Measurements from ENCODE around the gene ATXN1. TPM values are rescaled to one million over a fixed set of nuclear protein-coding genes. Genes with fewer than 3 reads are reported as not detected.

The ATXN1 gene
- total and polyA plus RNA-seq, 2 of the 8 experiments (the other 6 are each of a cell fraction or from before 2014, with no cell fraction given) = 1.6 to 4.0 TPM

DNA sequence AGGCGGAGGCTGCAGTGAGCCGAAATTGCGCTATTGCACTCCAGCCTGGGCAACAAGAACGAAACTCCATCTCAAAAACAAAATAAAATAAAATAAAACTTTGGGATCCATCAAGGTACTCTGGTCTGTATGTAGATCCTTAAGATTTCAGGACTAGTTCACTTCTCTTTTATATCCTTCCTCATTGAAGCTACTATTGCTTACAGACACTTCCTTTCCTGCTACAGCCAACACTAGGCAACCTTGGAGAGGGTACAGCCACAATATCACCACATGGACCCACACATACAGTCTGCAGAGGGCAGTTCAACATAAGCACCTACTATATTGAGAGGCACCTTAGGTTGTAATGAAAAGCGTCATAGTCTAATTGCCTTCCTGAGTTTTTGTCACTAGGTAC lies 113.3 kb downstream of the ATXN1 start:
- ChIA-PET POLR2A (ENCODE audit: partially characterized antibody) (no interaction called here), CTCF (ENCODE audit: partially characterized antibody) (interaction anchor here (0.8 to 1.0 kb wide), 2 partner anchors 9 to 72 kb away, joined by 3 read pairs; no protein-coding TSS in a partner anchor)
- H3K14ac ChIP-seq (ENCODE audit: insufficient read length) = no peak overlapping the region
- H4K20me1 ChIP-seq (replicated peaks in 1 of 2; ENCODE audit: control insufficient read depth in 1 of 2, insufficient read depth in 2 of 2, low read length in 2 of 2) = no peaks in the 10 kb centered on the region
- H2BK5ac ChIP-seq (ENCODE audit: low read depth, low read length) = no peak overlapping the region
- no peak overlapping the region for H2BK20ac ChIP-seq (ENCODE audit: low read length)
- no peak overlapping the region for H4K91ac ChIP-seq (replicated peaks; ENCODE audit: insufficient read length, low read length)
- no peaks in the 10 kb centered on the region for H3K4me1 ChIP-seq (replicated peaks in 1 of 4; ENCODE audit: control insufficient read depth in 3 of 4, insufficient read depth in 4 of 4, low read length in 3 of 4)
- no peak overlapping the region for H4K8ac ChIP-seq (ENCODE audit: extremely low read depth, insufficient read depth, low read length)
- no peak overlapping the region for H3K4me3 ChIP-seq (ENCODE audit: extremely low read depth in 1 of 4, insufficient read depth in 2 of 4, low read depth in 3 of 4, low read length in 4 of 4)
- H3K18ac ChIP-seq (ENCODE audit: extremely low read depth, low read length) = no peak overlapping the region
- H3K36me3 ChIP-seq (ENCODE audit: control insufficient read depth in 2 of 4, insufficient read depth in 4 of 4, low read length in 3 of 4) = no peaks in the 10 kb centered on the region; a peak in 1 of 8 replicates
- H3K23ac ChIP-seq (ENCODE audit: insufficient read length) = no peak overlapping the region
- no peak overlapping the region for H3K56ac ChIP-seq (replicated peaks; ENCODE audit: insufficient read length, low read depth, low read length)
- H2BK15ac ChIP-seq (ENCODE audit: low read length) = no peak overlapping the region
- 98% methylated on average over 5 of the region's 5 CpGs; no CpG with 5 or more reads in 1 of the 2 experiments for WGBS, 2 experiments (ENCODE audit: extremely low coverage in 1 of 2, insufficient coverage in 1 of 2, insufficient read length in 1 of 2, insufficient replicate concordance in 2 of 2, low coverage in 1 of 2, low lambda C conversion rate in 2 of 2, missing lambda C conversion rate in 1 of 2)
- no peaks in the 10 kb centered on the region for H3K27me3 ChIP-seq (replicated peaks in 1 of 4; ENCODE audit: control insufficient read depth in 3 of 4, extremely low read depth in 1 of 4, insufficient read depth in 3 of 4, low read length in 3 of 4)
- H4K5ac ChIP-seq (ENCODE audit: insufficient read length, low read depth, low read length) = no peak overlapping the region
- H3K4ac ChIP-seq (replicated peaks; ENCODE audit: insufficient read length, low read depth, low read length) = no peak overlapping the region
- H2AK5ac ChIP-seq (ENCODE audit: low read depth, low read length) = no peak overlapping the region
- no peak overlapping the region for H3K9ac ChIP-seq (replicated peaks in 1 of 4; ENCODE audit: extremely low read depth in 1 of 4, low read depth in 3 of 4, low read length in 3 of 4)
- no peak for FAIRE-seq
- no peaks in the 10 kb centered on the region for H3K9me3 ChIP-seq (ENCODE audit: insufficient read depth in 2 of 2, low read depth in 1 of 2, low read length in 1 of 2)
- H3K27ac ChIP-seq (ENCODE audit: low read depth, low read length) = no peak overlapping the region
- no peak overlapping the region for H3K4me2 ChIP-seq (ENCODE audit: insufficient read depth in 1 of 2, low read depth in 2 of 2, low read length in 2 of 2)
- no peak for DNase-seq (ENCODE audit: low read depth in 1 of 2, low spot score in 2 of 2)
- H3K79me2 ChIP-seq (ENCODE audit: control insufficient read depth in 1 of 2, insufficient read depth in 2 of 2, low read length in 2 of 2) = no peaks in the 10 kb centered on the region
- H2AFZ ChIP-seq (ENCODE audit: low read length) = no peak overlapping the region
- H3K79me1 ChIP-seq (ENCODE audit: low read depth, low read length) = no peaks in the 10 kb centered on the region
- no peak overlapping the region for H2BK120ac ChIP-seq (replicated peaks; ENCODE audit: low read depth, low read length)
- no peaks in the 10 kb centered on the region for H3K23me2 ChIP-seq (ENCODE audit: low read depth, low read length)
- H2BK12ac ChIP-seq (ENCODE audit: low read depth, low read length) = no peak overlapping the region
- TF ChIP-seq ASH2L (IDR thresholded peaks at IDR 0.05; ENCODE audit: low read length) (no peak), KDM1A (IDR thresholded peaks at IDR 0.05; ENCODE audit: borderline replicate concordance, low read length) (no peak), HDAC2 (IDR thresholded peaks at IDR 0.05; ENCODE audit: borderline replicate concordance in 1 of 2, low read depth in 2 of 2, low read length in 2 of 2) (no peak), CTBP2 (IDR thresholded peaks at IDR 0.05; ENCODE audit: borderline replicate concordance, insufficient read depth, insufficient read length, low read length) (no peak), SP4 (IDR thresholded peaks at IDR 0.05; ENCODE audit: low read length) (no peak), CHD2 (IDR thresholded peaks at IDR 0.05; ENCODE audit: low read length) (no peak), GTF2F1 (IDR thresholded peaks at IDR 0.05; ENCODE audit: borderline replicate concordance, low read depth, low read length) (no peak), JUN (IDR thresholded peaks at IDR 0.05; ENCODE audit: low read depth, low read length) (no peak), FOSL1 (IDR thresholded peaks at IDR 0.05; ENCODE audit: insufficient read depth, low read depth, low read length) (no peak), BACH1 (IDR thresholded peaks at IDR 0.05; ENCODE audit: low read length) (no peak)
- TF ChIP-seq, protein P1, sequence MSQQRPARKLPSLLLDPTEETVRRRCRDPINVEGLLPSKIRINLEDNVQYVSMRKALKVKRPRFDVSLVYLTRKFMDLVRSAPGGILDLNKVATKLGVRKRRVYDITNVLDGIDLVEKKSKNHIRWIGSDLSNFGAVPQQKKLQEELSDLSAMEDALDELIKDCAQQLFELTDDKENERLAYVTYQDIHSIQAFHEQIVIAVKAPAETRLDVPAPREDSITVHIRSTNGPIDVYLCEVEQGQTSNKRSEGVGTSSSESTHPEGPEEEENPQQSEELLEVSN (IDR thresholded peaks at IDR 0.05) = no peak
- TF ChIP-seq, protein P2, sequence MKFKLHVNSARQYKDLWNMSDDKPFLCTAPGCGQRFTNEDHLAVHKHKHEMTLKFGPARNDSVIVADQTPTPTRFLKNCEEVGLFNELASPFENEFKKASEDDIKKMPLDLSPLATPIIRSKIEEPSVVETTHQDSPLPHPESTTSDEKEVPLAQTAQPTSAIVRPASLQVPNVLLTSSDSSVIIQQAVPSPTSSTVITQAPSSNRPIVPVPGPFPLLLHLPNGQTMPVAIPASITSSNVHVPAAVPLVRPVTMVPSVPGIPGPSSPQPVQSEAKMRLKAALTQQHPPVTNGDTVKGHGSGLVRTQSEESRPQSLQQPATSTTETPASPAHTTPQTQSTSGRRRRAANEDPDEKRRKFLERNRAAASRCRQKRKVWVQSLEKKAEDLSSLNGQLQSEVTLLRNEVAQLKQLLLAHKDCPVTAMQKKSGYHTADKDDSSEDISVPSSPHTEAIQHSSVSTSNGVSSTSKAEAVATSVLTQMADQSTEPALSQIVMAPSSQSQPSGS (IDR thresholded peaks at IDR 0.05; ENCODE audit: low read length) = no peak
